CD4-positive, alpha-beta T cell (primary cell): Measurements from ENCODE around the gene RNF141. TPM values are rescaled to one million over a fixed set of nuclear protein-coding genes. Genes with fewer than 3 reads are reported as not detected.

Source experiments
- ATAC-seq: fragments of 200-7000 bp; cut with Tn5 transposase; one replicate; pipeline ENCODE4 v1.10.0; 2022; ENCODE audit warnings: mild to moderate bottlenecking; ENCODE audit not compliant: poor library complexity
- CTCF ChIA-PET: fragments of 350-600 bp; sonication (Branson Sonifier 250); formaldehyde crosslinking; loops from one replicate; lab custom pipeline; 2021; ENCODE audit warnings: antibody characterized with exemption, inconsistent platforms; lab: Charles Lee
- POLR2A ChIA-PET: fragments of 350-600 bp; sonication (Branson Sonifier 250); formaldehyde crosslinking; loops from one replicate; lab custom pipeline; 2021; ENCODE audit warnings: antibody characterized with exemption, inconsistent platforms; lab: Charles Lee
- DNase-seq, 14 experiments: peaks; one replicate each; pipeline ENCODE4 v3.0.0-alpha.2; 2013 to 2020; ENCODE audit warnings: mixed read lengths in 2 of 14
- H3K27ac ChIP-seq, 2 donors: one replicate each; pipeline versions ENCODE4 v1.5.1 to v1.7.0; 2013; ENCODE audit warnings: low read length in 2 of 2, low read depth in 1 of 2, mild to moderate bottlenecking in 1 of 2
- H3K27me3 ChIP-seq, 2 experiments: 1 replicate in 1 of 2; 2 replicates in 1 of 2; pipeline versions ENCODE4 v1.6.1 to v1.7.0; 2013; ENCODE audit warnings: low read length in 2 of 2, control low read depth in 1 of 2, mild to moderate bottlenecking in 1 of 2, moderate library complexity in 1 of 2; ENCODE audit not compliant: insufficient read depth in 2 of 2, control insufficient read depth in 1 of 2
- H3K36me3 ChIP-seq: one replicate; pipeline ENCODE4 v1.6.1; 2013; ENCODE audit warnings: low read length, control low read depth; ENCODE audit not compliant: insufficient read depth
- H3K4me1 ChIP-seq: one replicate; pipeline ENCODE4 v1.6.1; 2013; ENCODE audit warnings: low read length, control low read depth; ENCODE audit not compliant: insufficient read depth
- H3K4me3 ChIP-seq: one replicate; pipeline ENCODE4 v1.5.1; 2013; ENCODE audit warnings: mild to moderate bottlenecking, low read length, moderate library complexity
- H3K9me3 ChIP-seq, 2 experiments: 1 replicate in 1 of 2; 2 replicates in 1 of 2; pipeline versions ENCODE4 v1.6.1 to v1.7.0; 2013; ENCODE audit warnings: low read length in 2 of 2, mild to moderate bottlenecking in 2 of 2, control low read depth in 1 of 2, moderate library complexity in 1 of 2; ENCODE audit not compliant: control insufficient read depth in 1 of 2, insufficient read depth in 1 of 2
- H3K27ac Mint-ChIP-seq: one replicate; pipeline ENCODE4 v1.8.0; 2020; ENCODE audit warnings: mixed read lengths
- H3K27me3 Mint-ChIP-seq: one replicate; pipeline ENCODE4 v1.8.0; 2021; ENCODE audit warnings: mixed read lengths
- H3K36me3 Mint-ChIP-seq: one replicate; pipeline ENCODE4 v1.8.0; 2021; ENCODE audit warnings: low read depth, mixed read lengths
- H3K4me1 Mint-ChIP-seq: one replicate; pipeline ENCODE4 v1.8.0; 2021; ENCODE audit warnings: low read depth, mixed read lengths
- H3K4me3 Mint-ChIP-seq: one replicate; pipeline ENCODE4 v1.8.0; 2020; ENCODE audit warnings: mild to moderate bottlenecking, mixed read lengths
- H3K9me3 Mint-ChIP-seq: one replicate; pipeline ENCODE4 v1.8.0; 2020; ENCODE audit warnings: mixed read lengths
- CTCF ChIP-seq: fragments of 200-600 bp; IDR thresholded peaks from one replicate; pipeline ENCODE4 v1.8.0; 2022; ENCODE audit warnings: antibody characterized with exemption, mild to moderate bottlenecking
- intact Hi-C, 2 experiments: fragments of 100-400 bp; cut with DNase I in 1 of 2; cut with micrococcal nuclease in 1 of 2; formaldehyde crosslinking; loops; one replicate each; pipeline versions ENCODE4 v1.15.1 to v1.9.0; 2023 to 2025; cut with DNase I, micrococcal nuclease
- total RNA-seq, 174 experiments: library from RNA in 2 of 174; stranded (reverse) in 2 of 174; gene quantifications; one replicate each; pipeline ENCODE4 v1.2.3 and lab custom pipeline; 2021 to 2026

The RNF141 gene
- total RNA-seq, 2 experiments from 2014 or later = 18.0 to 19.0 TPM

- H3K4me3 Mint-ChIP-seq = no peak overlapping the region
- no peak for TF ChIP-seq CTCF
- no peaks in the 10 kb centered on the region for H3K4me1 Mint-ChIP-seq
- H3K9me3 ChIP-seq = no peaks in the 10 kb centered on the region
- no peaks in the 10 kb centered on the region for H3K27me3 Mint-ChIP-seq
- H3K27ac ChIP-seq = no peak overlapping the region
- ATAC-seq (no peak), DNase-seq (no peak)
- no peak overlapping the region for H3K27ac Mint-ChIP-seq
- no peaks in the 10 kb centered on the region for H3K9me3 Mint-ChIP-seq
- ChIA-PET CTCF (interaction anchor here (1.2 to 2.5 kb wide), 2 partner anchors 30 to 105 kb away, joined by 3 to 18 read pairs; partner anchors contain the start of gene RNF141), POLR2A (no interaction called here)
- no peak overlapping the region for H3K4me3 ChIP-seq
- H3K4me1 ChIP-seq = no peaks in the 10 kb centered on the region
- intact Hi-C loops = loop anchor here (10.0 kb wide), 1 partner anchor 224 kb away; no protein-coding TSS in a partner anchor
- peaks cover 20% of the 10 kb centered on the region for H3K36me3 Mint-ChIP-seq
- peaks cover 19% of the 10 kb centered on the region for H3K36me3 ChIP-seq
- no peaks in the 10 kb centered on the region for H3K27me3 ChIP-seq
Measured at GRCh38 chr11:10511181-10511621, 29.8 kb downstream of the RNF141 start.

GRCh38 chr11:10506008-10506370, 35.0 kb downstream of the RNF141 start:
- Mint-ChIP-seq H3K36me3 (peaks cover 23% of the 10 kb centered on the region), H3K4me3 (no peak overlapping the region)

DNA sequence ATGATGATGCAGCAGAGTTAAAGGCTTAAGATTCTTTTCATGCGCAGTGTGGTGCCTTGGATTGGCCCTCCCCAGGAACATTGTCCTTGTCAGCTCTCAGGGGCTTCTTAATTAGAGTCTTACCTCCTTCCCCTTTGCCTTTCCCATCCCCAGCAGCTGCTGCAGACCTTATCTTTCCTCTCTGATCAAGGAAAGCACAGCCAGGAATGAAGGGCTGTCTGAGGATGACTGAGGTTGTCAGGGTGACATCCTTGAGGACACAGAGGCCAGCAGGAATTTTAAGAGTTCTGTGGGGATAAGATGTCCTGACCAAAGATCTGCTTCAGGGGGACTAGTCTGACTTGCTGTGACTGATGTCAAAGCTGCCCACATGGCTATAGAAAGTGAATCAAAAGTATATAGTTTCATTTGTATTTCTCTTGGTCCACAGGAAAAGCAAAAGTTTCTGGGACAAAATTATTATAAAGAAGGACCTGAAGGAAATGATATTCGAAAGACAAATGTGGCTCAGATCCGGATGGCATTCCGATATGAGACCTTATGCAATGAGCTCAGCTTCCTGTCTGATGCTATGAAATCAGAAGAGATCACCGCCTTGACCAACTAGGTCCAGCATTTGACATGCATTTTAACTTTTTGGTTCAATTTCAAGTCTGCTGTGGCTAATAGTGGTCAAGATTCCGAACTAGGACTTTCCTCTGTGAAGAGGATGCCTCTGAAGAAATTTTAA, 35.5 kb downstream of the RNF141 start:
- intact Hi-C loops = no loop called here
- H3K4me1 Mint-ChIP-seq = no peaks in the 10 kb centered on the region
- no peaks in the 10 kb centered on the region for H3K4me1 ChIP-seq
- H3K27me3 Mint-ChIP-seq = no peaks in the 10 kb centered on the region
- no peaks in the 10 kb centered on the region for H3K9me3 Mint-ChIP-seq
- H3K4me3 ChIP-seq = no peak overlapping the region
- ATAC-seq = no peak
- no peak overlapping the region for H3K27ac ChIP-seq
- peaks cover 29% of the 10 kb centered on the region for H3K36me3 Mint-ChIP-seq
- H3K27ac Mint-ChIP-seq = peak overlapping the region; percentile 1
- no peak for TF ChIP-seq CTCF
- DNase-seq = no peak
- H3K36me3 ChIP-seq = peaks cover 62% of the 10 kb centered on the region
- H3K9me3 ChIP-seq = no peaks in the 10 kb centered on the region
- ChIA-PET CTCF (interaction anchor here (1.0 kb wide), 1 partner anchor 92 kb away, joined by 4 read pairs; no protein-coding TSS in a partner anchor), POLR2A (interaction anchor here (0.5 to 1.3 kb wide), 2 partner anchors 50 to 549 kb away, joined by 3 read pairs; partner anchors contain the start of gene AMPD3)
- no peak overlapping the region for H3K4me3 Mint-ChIP-seq
- H3K27me3 ChIP-seq = no peaks in the 10 kb centered on the region

More at GRCh38 chr11:10506008-10506370, 35.0 kb downstream of the RNF141 start:
- no peaks in the 10 kb centered on the region for H3K4me1 ChIP-seq
- no peak overlapping the region for H3K27ac Mint-ChIP-seq
- CTCF ChIA-PET = interaction anchor here (1.0 kb wide), 1 partner anchor 92 kb away, joined by 4 read pairs; no protein-coding TSS in a partner anchor
- intact Hi-C loops = no loop called here
- no peaks in the 10 kb centered on the region for H3K27me3 ChIP-seq
- TF ChIP-seq CTCF = no peak
- no peak overlapping the region for H3K4me3 ChIP-seq
- no peaks in the 10 kb centered on the region for H3K27me3 Mint-ChIP-seq
- POLR2A ChIA-PET = no interaction called here
- ATAC-seq (no peak), DNase-seq (no peak)
- H3K27ac ChIP-seq = no peak overlapping the region
- no peaks in the 10 kb centered on the region for H3K4me1 Mint-ChIP-seq
- H3K9me3 ChIP-seq = no peaks in the 10 kb centered on the region
- H3K36me3 ChIP-seq = peaks cover 59% of the 10 kb centered on the region
- H3K9me3 Mint-ChIP-seq = no peaks in the 10 kb centered on the region
